GM18861 (cell line): ENCODE results near the gene OSBPL8.
A peak's percentile ranks its signal among the peaks of the same experiment; 100 is the strongest.
"Not testable (repeated sequence)": the region's sequence is repeated elsewhere in the genome, so short reads cannot be mapped to it uniquely, and the experiment has no call there.

Experiments used
- ATAC-seq: cut with Tn5 transposase; IDR thresholded peaks from one replicate; pipeline ENCODE4 v1.9.1; 2021; ENCODE audit not compliant: unreplicated experiment

The OSBPL8 gene

GRCh38 chr12:76480796-76481195 is 78.8 kb downstream of the OSBPL8 start:
- ATAC-seq = no peak

GRCh38 chr12:76478045-76478444 is 81.5 kb downstream of the OSBPL8 start:
- no peak for ATAC-seq

GRCh38 chr12:76472862-76473261 is 86.7 kb downstream of the OSBPL8 start:
- ATAC-seq = not testable (repeated sequence)

- ATAC-seq = no peak
Observed at GRCh38 chr12:76471579-76471978, 88.0 kb downstream of the OSBPL8 start.

- peak; percentile 85 for ATAC-seq
Observed at GRCh38 chr12:76470028-76470939, 89.3 kb downstream of the OSBPL8 start.

GRCh38 chr12:76464631-76465166 is 94.9 kb downstream of the OSBPL8 start:
- no peak for ATAC-seq

- peak; percentile 39 for ATAC-seq
Observed at GRCh38 chr12:76462668-76463224, 96.8 kb downstream of the OSBPL8 start.

- ATAC-seq = no peak
Observed at GRCh38 chr12:76460807-76461206, 98.8 kb downstream of the OSBPL8 start.

- no peak for ATAC-seq
Observed at GRCh38 chr12:76457818-76458217, 101.8 kb downstream of the OSBPL8 start.

- no peak for ATAC-seq
Observed at GRCh38 chr12:76457010-76457409, 102.6 kb downstream of the OSBPL8 start.

GRCh38 chr12:76455582-76456345 is 103.8 kb downstream of the OSBPL8 start:
- peak; percentile 98 for ATAC-seq

GRCh38 chr12:76451528-76451927 is 108.0 kb downstream of the OSBPL8 start:
- ATAC-seq = no peak

GRCh38 chr12:76450690-76451089 is 108.9 kb downstream of the OSBPL8 start:
- no peak for ATAC-seq

GRCh38 chr12:76449993-76450392 is 109.6 kb downstream of the OSBPL8 start:
- ATAC-seq = no peak

- no peak for ATAC-seq
Observed at GRCh38 chr12:76449583-76449982, 110.0 kb downstream of the OSBPL8 start.

- no peak for ATAC-seq
Observed at GRCh38 chr12:76449016-76449415, 110.6 kb downstream of the OSBPL8 start.

GRCh38 chr12:76446090-76446489 is 113.5 kb downstream of the OSBPL8 start:
- no peak for ATAC-seq

GRCh38 chr12:76445462-76445861 is 114.1 kb downstream of the OSBPL8 start:
- no peak for ATAC-seq

GRCh38 chr12:76444408-76444984 is 115.1 kb downstream of the OSBPL8 start:
- no peak for ATAC-seq

GRCh38 chr12:76441016-76441415 is 118.6 kb downstream of the OSBPL8 start:
- ATAC-seq = no peak

GRCh38 chr12:76432733-76433132 is 126.8 kb downstream of the OSBPL8 start:
- no peak for ATAC-seq
